ENCODE measurements around the gene SLC16A3. TPM values are rescaled to one million over a fixed set of nuclear protein-coding genes. Genes with fewer than 3 reads are reported as not detected.
A peak's percentile ranks its signal among the peaks of the same experiment; 100 is the strongest.

SLC16A3 gene
- total RNA-seq, 1 experiment from 2014 or later, result 28.7 TPM

DNA sequence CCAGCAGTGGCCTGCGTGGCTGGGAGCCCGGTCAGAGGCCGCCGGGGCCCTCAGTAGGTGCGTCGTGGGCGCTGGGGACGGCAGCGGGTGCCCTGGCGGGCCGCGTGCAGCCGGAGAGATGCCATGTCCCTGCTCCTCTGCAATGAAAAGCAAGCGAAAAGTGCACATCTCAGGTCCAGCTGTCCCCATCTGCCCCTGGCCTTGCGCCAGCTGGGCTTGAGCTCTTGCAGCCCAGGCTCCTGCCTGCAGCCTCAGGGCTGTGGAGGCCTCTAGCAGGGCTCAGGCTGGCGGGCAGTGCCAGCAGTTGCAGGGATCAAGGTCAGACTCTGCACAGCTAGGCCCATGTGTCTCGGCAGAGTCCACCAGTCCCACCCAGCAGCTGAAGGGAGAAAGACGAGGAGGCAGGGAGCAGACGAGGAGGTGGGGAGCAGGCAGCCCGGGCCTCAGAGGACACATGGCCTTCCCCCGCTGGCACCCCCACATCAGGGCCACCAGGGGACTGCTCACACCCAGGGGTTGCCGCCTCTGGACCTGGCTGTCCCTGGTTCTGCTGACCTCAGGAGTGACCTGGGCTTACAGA lies 11.2 kb downstream of the SLC16A3 start:
- Mint-ChIP-seq H3K36me3 (peaks cover 28% of the 10 kb centered on the region), H3K4me3 (no peak overlapping the region), H3K4me1 (peaks cover 7% of the 10 kb centered on the region), H3K27me3 (ENCODE audit: low read depth) (no peaks in the 10 kb centered on the region), H3K27ac (no peak overlapping the region), H3K9me3 (no peaks in the 10 kb centered on the region)
- POLR2A ChIA-PET, result no interaction called here
- CTCF ChIA-PET, result interaction anchor here (1.9 kb wide), 1 partner anchor 34 kb away, joined by 7 read pairs; no protein-coding TSS in a partner anchor
- ATAC-seq, result no peak
- DNase-seq (ENCODE audit: low spot score), result no peak
- TF ChIP-seq GABPB1 (CRISPR knock-in tag; IDR thresholded peaks at IDR 0.05), result peak; percentile 44; the same call in 1 of the 2 replicates
- TF ChIP-seq, protein P1, sequence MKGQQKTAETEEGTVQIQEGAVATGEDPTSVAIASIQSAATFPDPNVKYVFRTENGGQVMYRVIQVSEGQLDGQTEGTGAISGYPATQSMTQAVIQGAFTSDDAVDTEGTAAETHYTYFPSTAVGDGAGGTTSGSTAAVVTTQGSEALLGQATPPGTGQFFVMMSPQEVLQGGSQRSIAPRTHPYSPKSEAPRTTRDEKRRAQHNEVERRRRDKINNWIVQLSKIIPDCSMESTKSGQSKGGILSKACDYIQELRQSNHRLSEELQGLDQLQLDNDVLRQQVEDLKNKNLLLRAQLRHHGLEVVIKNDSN (CRISPR knock-in tag; IDR thresholded peaks at IDR 0.05), result no peak

DNA sequence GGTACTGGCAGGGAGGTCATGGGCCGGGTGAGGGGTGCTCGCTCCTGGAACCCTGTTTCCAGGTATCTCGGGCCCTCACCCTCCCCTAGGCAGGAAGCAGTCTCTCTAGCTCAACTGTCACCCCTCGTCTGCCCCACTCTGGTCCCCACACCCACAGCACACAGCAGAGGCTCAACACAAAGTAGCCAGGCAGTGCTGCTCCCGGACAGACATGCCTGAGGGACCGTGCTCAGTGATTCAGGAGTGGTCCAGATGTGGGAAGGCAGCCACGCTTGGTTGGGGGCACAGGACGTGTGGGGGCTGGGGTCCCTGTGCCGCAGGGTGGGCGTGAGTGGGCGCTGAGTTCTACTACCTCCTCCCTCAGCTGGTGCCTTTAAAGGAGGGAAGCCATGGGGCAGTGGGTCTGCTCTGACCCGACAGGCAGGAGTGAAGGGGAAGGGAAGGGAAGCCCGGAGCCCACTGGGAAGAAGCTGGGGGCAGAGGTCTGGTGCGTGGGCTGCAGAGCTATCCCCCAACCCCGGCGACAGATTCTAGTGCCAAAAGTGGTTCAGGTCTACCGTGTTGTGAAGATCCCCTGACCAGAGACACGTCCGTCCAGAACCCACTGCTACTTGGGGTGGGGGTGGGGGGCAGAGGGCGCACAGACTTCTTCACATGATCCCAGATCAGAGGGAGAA lies 11.8 kb downstream of the SLC16A3 start:
- TF ChIP-seq, protein P2, sequence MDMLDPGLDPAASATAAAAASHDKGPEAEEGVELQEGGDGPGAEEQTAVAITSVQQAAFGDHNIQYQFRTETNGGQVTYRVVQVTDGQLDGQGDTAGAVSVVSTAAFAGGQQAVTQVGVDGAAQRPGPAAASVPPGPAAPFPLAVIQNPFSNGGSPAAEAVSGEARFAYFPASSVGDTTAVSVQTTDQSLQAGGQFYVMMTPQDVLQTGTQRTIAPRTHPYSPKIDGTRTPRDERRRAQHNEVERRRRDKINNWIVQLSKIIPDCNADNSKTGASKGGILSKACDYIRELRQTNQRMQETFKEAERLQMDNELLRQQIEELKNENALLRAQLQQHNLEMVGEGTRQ (CRISPR knock-in tag; IDR thresholded peaks at IDR 0.05), result no peak
- TF ChIP-seq TP53 (CRISPR knock-in tag; IDR thresholded peaks at IDR 0.05), result no peak
- TF ChIP-seq, protein P3, sequence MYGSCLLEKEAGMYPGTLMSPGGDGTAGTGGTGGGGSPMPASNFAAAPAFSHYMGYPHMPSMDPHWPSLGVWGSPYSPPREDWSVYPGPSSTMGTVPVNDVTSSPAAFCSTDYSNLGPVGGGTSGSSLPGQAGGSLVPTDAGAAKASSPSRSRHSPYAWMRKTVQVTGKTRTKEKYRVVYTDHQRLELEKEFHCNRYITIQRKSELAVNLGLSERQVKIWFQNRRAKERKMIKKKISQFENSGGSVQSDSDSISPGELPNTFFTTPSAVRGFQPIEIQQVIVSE (CRISPR knock-in tag; IDR thresholded peaks at IDR 0.05; ENCODE audit: borderline replicate concordance), result no peak
- no peak for TF ChIP-seq GTF2I (CRISPR knock-in tag; conservative IDR thresholded peaks at IDR 0.05)
- Mint-ChIP-seq H3K4me1 (peaks cover 7% of the 10 kb centered on the region), H3K27ac (0 out of 2 replicates have a peak overlapping the region, but pooled peaks have one; percentile 23), H3K9me3 (no peaks in the 10 kb centered on the region), H3K4me3 (no peak overlapping the region), H3K27me3 (ENCODE audit: low read depth) (no peaks in the 10 kb centered on the region), H3K36me3 (peaks cover 34% of the 10 kb centered on the region)
- ATAC-seq, result no peak
- ChIA-PET CTCF (interaction anchor here (0.6 to 1.9 kb wide), 2 partner anchors 9 to 35 kb away, joined by 3 to 7 read pairs; no protein-coding TSS in a partner anchor), POLR2A (no interaction called here)
- DNase-seq (ENCODE audit: low spot score), result no peak

DNA sequence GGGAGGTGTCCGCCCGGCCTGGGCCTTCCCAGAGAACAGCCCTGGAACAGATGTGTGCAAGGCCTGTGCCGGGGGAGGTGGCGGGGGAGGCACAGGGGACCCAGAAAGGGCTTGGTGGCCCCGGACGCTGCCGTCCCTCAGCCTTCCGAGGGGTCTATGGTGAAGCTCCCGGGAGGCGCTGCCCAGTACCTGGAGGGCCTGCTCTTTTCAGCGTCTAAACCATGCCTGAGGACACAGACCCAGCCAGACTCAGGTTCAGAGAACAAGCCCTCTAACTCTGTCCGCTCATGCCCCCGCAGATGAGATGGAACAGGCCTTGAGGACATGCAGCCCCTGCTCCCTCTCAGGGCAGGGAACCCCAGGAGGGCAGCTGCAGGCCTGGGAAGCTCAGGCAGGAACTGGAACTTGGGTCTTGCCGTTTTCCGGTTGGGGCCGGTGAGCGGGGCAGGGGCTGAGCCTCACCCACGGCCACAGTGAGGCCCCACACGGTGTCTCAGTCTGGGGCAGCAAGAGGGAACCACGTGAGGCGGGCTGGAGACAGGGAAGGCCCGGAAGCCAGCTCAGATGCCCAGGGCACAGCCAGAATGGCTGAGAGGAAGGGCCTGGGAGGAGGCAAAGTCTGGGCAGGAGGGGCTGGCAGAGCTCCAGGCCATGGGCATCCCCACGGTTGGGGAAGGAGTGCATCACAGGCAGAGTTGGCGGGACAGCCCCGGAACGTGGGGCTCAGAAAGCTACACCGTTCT lies 12.5 kb downstream of the SLC16A3 start:
- Mint-ChIP-seq H3K36me3 (peaks cover 41% of the 10 kb centered on the region), H3K27ac (peak overlapping the region; percentile 32; the same call in 1 of the 2 replicates), H3K9me3 (no peaks in the 10 kb centered on the region), H3K4me1 (peaks cover 4% of the 10 kb centered on the region; the same call in 1 of the 2 replicates), H3K27me3 (ENCODE audit: low read depth) (no peaks in the 10 kb centered on the region), H3K4me3 (no peak overlapping the region)
- no peak for ATAC-seq
- CTCF ChIA-PET, result interaction anchor here (0.6 to 1.9 kb wide), 4 partner anchors 10 to 204 kb away, joined by 3 to 7 read pairs (median 3); partner anchors contain the start of gene DCXR
- DNase-seq (ENCODE audit: low spot score), result no peak
- TF ChIP-seq SP1 (CRISPR knock-in tag; conservative IDR thresholded peaks at IDR 0.05) (no peak), NR2C2 (CRISPR knock-in tag; IDR thresholded peaks at IDR 0.05) (no peak)
- TF ChIP-seq, protein P4, sequence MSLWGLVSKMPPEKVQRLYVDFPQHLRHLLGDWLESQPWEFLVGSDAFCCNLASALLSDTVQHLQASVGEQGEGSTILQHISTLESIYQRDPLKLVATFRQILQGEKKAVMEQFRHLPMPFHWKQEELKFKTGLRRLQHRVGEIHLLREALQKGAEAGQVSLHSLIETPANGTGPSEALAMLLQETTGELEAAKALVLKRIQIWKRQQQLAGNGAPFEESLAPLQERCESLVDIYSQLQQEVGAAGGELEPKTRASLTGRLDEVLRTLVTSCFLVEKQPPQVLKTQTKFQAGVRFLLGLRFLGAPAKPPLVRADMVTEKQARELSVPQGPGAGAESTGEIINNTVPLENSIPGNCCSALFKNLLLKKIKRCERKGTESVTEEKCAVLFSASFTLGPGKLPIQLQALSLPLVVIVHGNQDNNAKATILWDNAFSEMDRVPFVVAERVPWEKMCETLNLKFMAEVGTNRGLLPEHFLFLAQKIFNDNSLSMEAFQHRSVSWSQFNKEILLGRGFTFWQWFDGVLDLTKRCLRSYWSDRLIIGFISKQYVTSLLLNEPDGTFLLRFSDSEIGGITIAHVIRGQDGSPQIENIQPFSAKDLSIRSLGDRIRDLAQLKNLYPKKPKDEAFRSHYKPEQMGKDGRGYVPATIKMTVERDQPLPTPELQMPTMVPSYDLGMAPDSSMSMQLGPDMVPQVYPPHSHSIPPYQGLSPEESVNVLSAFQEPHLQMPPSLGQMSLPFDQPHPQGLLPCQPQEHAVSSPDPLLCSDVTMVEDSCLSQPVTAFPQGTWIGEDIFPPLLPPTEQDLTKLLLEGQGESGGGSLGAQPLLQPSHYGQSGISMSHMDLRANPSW (CRISPR knock-in tag; conservative IDR thresholded peaks at IDR 0.05; ENCODE audit: low read depth), result no peak
- TF ChIP-seq, protein P5, sequence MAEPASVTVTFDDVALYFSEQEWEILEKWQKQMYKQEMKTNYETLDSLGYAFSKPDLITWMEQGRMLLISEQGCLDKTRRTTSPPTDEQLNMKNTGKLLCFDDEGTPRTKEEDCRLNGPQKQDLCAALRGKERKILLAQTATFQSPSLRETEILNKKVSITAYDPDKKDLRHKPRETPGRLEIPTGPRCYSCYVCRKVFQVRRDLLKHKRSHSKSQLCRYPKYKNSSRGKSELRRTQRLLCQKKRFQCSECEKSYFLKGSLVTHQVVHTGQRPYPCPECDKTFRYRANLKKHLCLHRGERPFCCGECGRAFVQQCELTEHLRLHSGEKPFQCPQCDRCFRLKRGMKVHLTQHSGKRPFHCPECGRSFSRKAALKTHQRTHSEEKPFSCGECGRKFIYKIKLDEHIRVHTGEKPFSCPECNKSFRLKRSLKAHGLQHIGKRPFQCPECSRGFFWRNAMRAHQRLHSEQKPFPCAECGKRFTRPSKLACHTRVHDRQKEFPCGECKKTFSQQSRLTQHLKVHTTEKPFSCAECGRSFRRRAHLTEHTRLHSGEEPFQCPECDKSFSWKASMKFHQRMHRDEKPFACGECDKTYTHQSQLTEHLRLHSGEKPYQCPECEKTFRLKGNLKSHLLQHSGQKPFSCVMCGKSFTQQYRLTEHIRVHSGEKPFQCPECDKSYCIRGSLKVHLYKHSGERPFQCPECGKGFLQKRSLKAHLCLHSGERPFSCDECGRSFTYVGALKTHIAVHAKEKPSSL (CRISPR knock-in tag; conservative IDR thresholded peaks at IDR 0.05), result no peak
- TF ChIP-seq, protein P6, sequence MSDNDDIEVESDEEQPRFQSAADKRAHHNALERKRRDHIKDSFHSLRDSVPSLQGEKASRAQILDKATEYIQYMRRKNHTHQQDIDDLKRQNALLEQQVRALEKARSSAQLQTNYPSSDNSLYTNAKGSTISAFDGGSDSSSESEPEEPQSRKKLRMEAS (CRISPR knock-in tag; IDR thresholded peaks at IDR 0.05), result no peak
- POLR2A ChIA-PET, result interaction anchor here (0.5 to 1.3 kb wide), 2 partner anchors 10 to 404 kb away, joined by 3 to 4 read pairs; no protein-coding TSS in a partner anchor

Measured in WTC11 (cell line).